ENCODE results near the gene AARS2. TPM values are rescaled to one million over a fixed set of nuclear protein-coding genes. Genes with fewer than 3 reads are reported as not detected.

The AARS2 gene
- total RNA-seq, 1 experiment from 2014 or later: 21.7 TPM

GRCh38 chr6:44327760-44328159 is 14.6 kb upstream of the AARS2 start:
- Mint-ChIP-seq H3K4me1 (peaks cover 21 to 28% of the 10 kb centered on the region in 2 experiments), H3K9me3 (no peaks in the 10 kb centered on the region; a peak in 1 of 5 replicates), H3K27me3 (ENCODE audit: low read depth) (peaks cover 13% of the 10 kb centered on the region), H3K27ac (peak overlapping the region in 2 of 3 experiments; percentile 24 to 32; a peak in 2 of 7 replicates), H3K4me3 (peak overlapping the region in 1 of 2 experiments; percentile 54; a peak in 3 of 5 replicates), H3K36me3 (ENCODE audit: insufficient read depth in 1 of 3, low read depth in 3 of 3) (no peaks in the 10 kb centered on the region)
- H3T11ph ChIP-seq (ENCODE audit: low read length): no peak overlapping the region
- H3K4me1 ChIP-seq (ENCODE audit: insufficient read depth, low read length): no peaks in the 10 kb centered on the region; the same call in 1 of the 2 replicates
- H3K14ac ChIP-seq (ENCODE audit: insufficient read depth, low read length): no peak overlapping the region
- no peaks in the 10 kb centered on the region for H4K20me1 ChIP-seq (ENCODE audit: control insufficient read depth, insufficient read depth, insufficient read length)
- no peak overlapping the region for H2AK5ac ChIP-seq (ENCODE audit: insufficient read length, low read length)
- no peak overlapping the region for H3K18ac ChIP-seq (ENCODE audit: insufficient read length, low read depth, low read length)
- no peak overlapping the region for H4K91ac ChIP-seq (ENCODE audit: insufficient read length, low read depth, low read length)
- H2BK120ac ChIP-seq (ENCODE audit: low read depth, low read length, poor library complexity, severe bottlenecking): no peak overlapping the region
- H3K9ac ChIP-seq (ENCODE audit: extremely low read depth, insufficient read length, low read length): no peak overlapping the region
- no peak overlapping the region for H3K4ac ChIP-seq (ENCODE audit: low read depth, low read length)
- H3K79me1 ChIP-seq (ENCODE audit: insufficient read depth, low read depth, low read length, poor library complexity, severe bottlenecking): no peaks in the 10 kb centered on the region
- H3K79me2 ChIP-seq (ENCODE audit: insufficient read depth, low read length): no peaks in the 10 kb centered on the region
- no peak overlapping the region for H4K8ac ChIP-seq (replicated peaks; ENCODE audit: insufficient read length, low read depth, low read length)
- H3K27me3 ChIP-seq (ENCODE audit: insufficient read depth, low read length): 0 out of 2 replicates have a peak, but pooled peaks cover 3% of the 10 kb centered on the region
- no peak overlapping the region for H3K27ac ChIP-seq (ENCODE audit: insufficient read length, low read depth, low read length)
- no peaks in the 10 kb centered on the region for H3K9me3 ChIP-seq (ENCODE audit: control insufficient read depth, low read depth, low read length)
- H2BK5ac ChIP-seq (ENCODE audit: insufficient read length, low read length): no peak overlapping the region
- TF ChIP-seq, protein P1, sequence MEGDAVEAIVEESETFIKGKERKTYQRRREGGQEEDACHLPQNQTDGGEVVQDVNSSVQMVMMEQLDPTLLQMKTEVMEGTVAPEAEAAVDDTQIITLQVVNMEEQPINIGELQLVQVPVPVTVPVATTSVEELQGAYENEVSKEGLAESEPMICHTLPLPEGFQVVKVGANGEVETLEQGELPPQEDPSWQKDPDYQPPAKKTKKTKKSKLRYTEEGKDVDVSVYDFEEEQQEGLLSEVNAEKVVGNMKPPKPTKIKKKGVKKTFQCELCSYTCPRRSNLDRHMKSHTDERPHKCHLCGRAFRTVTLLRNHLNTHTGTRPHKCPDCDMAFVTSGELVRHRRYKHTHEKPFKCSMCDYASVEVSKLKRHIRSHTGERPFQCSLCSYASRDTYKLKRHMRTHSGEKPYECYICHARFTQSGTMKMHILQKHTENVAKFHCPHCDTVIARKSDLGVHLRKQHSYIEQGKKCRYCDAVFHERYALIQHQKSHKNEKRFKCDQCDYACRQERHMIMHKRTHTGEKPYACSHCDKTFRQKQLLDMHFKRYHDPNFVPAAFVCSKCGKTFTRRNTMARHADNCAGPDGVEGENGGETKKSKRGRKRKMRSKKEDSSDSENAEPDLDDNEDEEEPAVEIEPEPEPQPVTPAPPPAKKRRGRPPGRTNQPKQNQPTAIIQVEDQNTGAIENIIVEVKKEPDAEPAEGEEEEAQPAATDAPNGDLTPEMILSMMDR (conservative IDR thresholded peaks at IDR 0.05): no peak
- WGBS (ENCODE audit: extremely low coverage, insufficient read length, low lambda C conversion rate): no CpG with 5 or more reads among the region's 2 CpGs
- H3K56ac ChIP-seq (ENCODE audit: insufficient read length, low read depth, low read length): no peak overlapping the region
- no peak overlapping the region for H2AFZ ChIP-seq (ENCODE audit: low read length)
- H2BK12ac ChIP-seq (ENCODE audit: insufficient read length, low read depth, low read length): no peak overlapping the region
- H2BK20ac ChIP-seq (ENCODE audit: low read depth, low read length, poor library complexity, severe bottlenecking): no peak overlapping the region
- H3K23me2 ChIP-seq (ENCODE audit: insufficient read length, low read depth, low read length, poor library complexity, severe bottlenecking): peaks cover 2% of the 10 kb centered on the region
- no peak overlapping the region for H2BK15ac ChIP-seq (ENCODE audit: low read depth, low read length)
- no peak for DNase-seq
- H3K23ac ChIP-seq (ENCODE audit: insufficient read length, low read depth, low read length): no peak overlapping the region
- H3K4me2 ChIP-seq (ENCODE audit: insufficient read depth, insufficient read length, low read length): no peak overlapping the region
- H4K5ac ChIP-seq (ENCODE audit: insufficient read length, low read depth, low read length): no peak overlapping the region

Measured in H9 (cell line).